Upper lobe of left lung (tissue), 6 donors: Measurements from ENCODE around the gene HHAT. TPM values are rescaled to one million over a fixed set of nuclear protein-coding genes. Genes with fewer than 3 reads are reported as not detected.

Source experiments
- ATAC-seq, 2 donors: fragments of 200-7000 bp; cut with Tn5 transposase; one replicate each; pipeline ENCODE4 v1.9.1; 2022; ENCODE audit warnings: mild to moderate bottlenecking in 2 of 2, moderate library complexity in 2 of 2; ENCODE audit not compliant: low FRiP score in 2 of 2
- DNase-seq, 2 donors: peaks; one replicate each; pipeline ENCODE4 v3.0.0-alpha.2; 2019 to 2020
- H3K27ac ChIP-seq, 4 donors: fragments of 200-600 bp; sonication (generic); one replicate each; pipeline ENCODE4 v1.5.1; 2016 to 2019
- H3K27me3 ChIP-seq, 4 donors: fragments of 200-600 bp; sonication (generic); one replicate each; pipeline ENCODE4 v1.5.1; 2017 to 2019
- H3K36me3 ChIP-seq, 4 donors: fragments of 200-600 bp; sonication (generic); one replicate each; pipeline ENCODE4 v1.5.1; 2016 to 2019
- H3K4me1 ChIP-seq, 4 donors: fragments of 200-600 bp; sonication (generic); one replicate each; pipeline ENCODE4 v1.5.1; 2018 to 2019
- H3K4me3 ChIP-seq, 4 donors: fragments of 200-600 bp; sonication (generic); one replicate each; pipeline ENCODE4 v1.5.1; 2017 to 2019; ENCODE audit warnings: mild to moderate bottlenecking in 2 of 4, moderate library complexity in 1 of 4
- H3K9me3 ChIP-seq, 4 donors: fragments of 200-600 bp; sonication (generic); one replicate each; pipeline ENCODE4 v1.5.1; 2018 to 2019
- EP300 ChIP-seq, 4 donors: sonication (generic); formaldehyde crosslinking; IDR thresholded peaks; one replicate each; pipeline ENCODE4 v1.5.1; 2017; ENCODE audit warnings: antibody characterized with exemption in 4 of 4, control low read depth in 2 of 4
- POLR2A ChIP-seq, 4 donors: fragments of 450-650 bp; IDR thresholded peaks; one replicate each; pipeline ENCODE4 v1.5.1; 2016 to 2017; ENCODE audit warnings: antibody characterized with exemption in 4 of 4, mild to moderate bottlenecking in 2 of 4
- POLR2AphosphoS5 ChIP-seq, 2 donors: sonication (generic); formaldehyde crosslinking; IDR thresholded peaks; one replicate each; pipeline ENCODE4 v1.5.1; 2017; ENCODE audit warnings: antibody characterized with exemption in 2 of 2
- WGBS, 2 donors: methylation state at CpG; one replicate each; pipeline ENCODE4 v1.1.5; 2017 to 2018; 5-methylcytosine and 5-hydroxymethylcytosine counted together
- total RNA-seq, 6 donors: library from RNA; depleted of rRNA in 4 of 6; stranded (reverse); fragments of >200 nt in 4 of 6; gene quantifications; one replicate each; pipeline versions ENCODE4 v1.1.0 to v1.2.1, GENCODE V29; 2016 to 2021
- TF ChIP-seq, protein P1 (sequence below), 6 experiments: fragments of 450-650 bp in 4 of 6; fragments of 200-600 bp in 2 of 6; sonication (generic) in 2 of 6; IDR thresholded peaks; one replicate each; pipeline ENCODE4 v1.5.1; 2016 to 2019; ENCODE audit warnings: antibody characterized with exemption in 6 of 6
- donor health status: DM: no; HTN: no; CAD: no; lungs with moderate emphysema.
- donor health status: DM: no; HTN: yes; CAD: no; lungs with severe emphysema.

The HHAT gene
- total RNA-seq, 6 donors from 2014 or later: 4.6 to 8.1 (median 5.7) TPM

DNA sequence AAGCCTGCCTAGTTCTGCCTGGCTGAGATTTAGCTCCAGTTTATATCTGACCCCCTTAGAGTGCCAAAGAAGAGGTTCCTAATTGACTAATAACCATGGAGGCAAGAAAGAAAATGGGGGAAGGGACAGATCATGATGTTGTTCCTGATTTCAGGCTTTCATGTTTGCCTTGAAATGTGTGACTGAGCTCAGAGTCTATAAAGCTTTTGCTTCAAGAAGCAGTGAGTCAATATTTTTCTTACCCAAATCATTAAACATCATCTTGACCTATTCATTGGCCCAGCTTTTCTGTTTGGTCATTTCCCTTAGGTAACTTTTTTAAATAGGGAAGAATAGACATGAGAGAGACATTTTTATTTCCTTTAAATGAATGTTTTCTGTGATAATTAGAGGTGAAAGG is 55.9 kb downstream of the HHAT start:
- TF ChIP-seq POLR2A (IDR thresholded peaks at IDR 0.05) (no peak), POLR2AphosphoS5 (IDR thresholded peaks at IDR 0.05) (no peak), EP300 (IDR thresholded peaks at IDR 0.05) (no peak)
- TF ChIP-seq, protein P1, sequence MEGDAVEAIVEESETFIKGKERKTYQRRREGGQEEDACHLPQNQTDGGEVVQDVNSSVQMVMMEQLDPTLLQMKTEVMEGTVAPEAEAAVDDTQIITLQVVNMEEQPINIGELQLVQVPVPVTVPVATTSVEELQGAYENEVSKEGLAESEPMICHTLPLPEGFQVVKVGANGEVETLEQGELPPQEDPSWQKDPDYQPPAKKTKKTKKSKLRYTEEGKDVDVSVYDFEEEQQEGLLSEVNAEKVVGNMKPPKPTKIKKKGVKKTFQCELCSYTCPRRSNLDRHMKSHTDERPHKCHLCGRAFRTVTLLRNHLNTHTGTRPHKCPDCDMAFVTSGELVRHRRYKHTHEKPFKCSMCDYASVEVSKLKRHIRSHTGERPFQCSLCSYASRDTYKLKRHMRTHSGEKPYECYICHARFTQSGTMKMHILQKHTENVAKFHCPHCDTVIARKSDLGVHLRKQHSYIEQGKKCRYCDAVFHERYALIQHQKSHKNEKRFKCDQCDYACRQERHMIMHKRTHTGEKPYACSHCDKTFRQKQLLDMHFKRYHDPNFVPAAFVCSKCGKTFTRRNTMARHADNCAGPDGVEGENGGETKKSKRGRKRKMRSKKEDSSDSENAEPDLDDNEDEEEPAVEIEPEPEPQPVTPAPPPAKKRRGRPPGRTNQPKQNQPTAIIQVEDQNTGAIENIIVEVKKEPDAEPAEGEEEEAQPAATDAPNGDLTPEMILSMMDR (IDR thresholded peaks at IDR 0.05): no peak
- H3K27ac ChIP-seq: no peak overlapping the region
- ATAC-seq (no peak), DNase-seq (no peak)
- no peaks in the 10 kb centered on the region for H3K27me3 ChIP-seq
- no peaks in the 10 kb centered on the region for H3K36me3 ChIP-seq
- H3K9me3 ChIP-seq: no peaks in the 10 kb centered on the region
- no peak overlapping the region for H3K4me3 ChIP-seq
- no peaks in the 10 kb centered on the region for H3K4me1 ChIP-seq

DNA sequence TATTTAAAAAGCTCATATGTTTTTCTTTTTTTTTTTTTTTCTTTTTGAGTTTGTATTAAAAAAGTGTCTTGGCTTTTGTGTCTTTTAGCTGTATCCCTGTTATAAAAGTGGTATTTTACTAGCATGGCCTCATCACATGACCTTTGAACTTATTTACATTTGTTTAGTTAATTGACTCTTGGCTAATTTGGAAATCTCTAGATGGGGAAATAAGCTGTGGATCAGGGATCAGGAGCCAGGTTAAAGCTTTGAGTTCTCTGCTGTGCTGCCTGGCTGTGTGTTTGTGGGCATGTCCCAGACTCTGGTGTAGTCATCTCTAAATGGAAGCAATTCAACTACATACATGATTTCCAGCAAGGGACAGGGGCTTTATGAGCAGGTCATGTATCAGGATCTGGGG is 56.5 kb downstream of the HHAT start:
- Histone ChIP-seq H3K4me3 (no peak overlapping the region), H3K36me3 (no peaks in the 10 kb centered on the region), H3K9me3 (no peaks in the 10 kb centered on the region), H3K27me3 (no peaks in the 10 kb centered on the region), H3K27ac (no peak overlapping the region), H3K4me1 (no peaks in the 10 kb centered on the region)
- ATAC-seq (no peak), DNase-seq (no peak)
- no peak for TF ChIP-seq POLR2AphosphoS5 (IDR thresholded peaks at IDR 0.05)
- no peak for TF ChIP-seq POLR2A (IDR thresholded peaks at IDR 0.05)
- TF ChIP-seq, protein P1 (IDR thresholded peaks at IDR 0.05): no peak
- TF ChIP-seq EP300 (IDR thresholded peaks at IDR 0.05): no peak

DNA sequence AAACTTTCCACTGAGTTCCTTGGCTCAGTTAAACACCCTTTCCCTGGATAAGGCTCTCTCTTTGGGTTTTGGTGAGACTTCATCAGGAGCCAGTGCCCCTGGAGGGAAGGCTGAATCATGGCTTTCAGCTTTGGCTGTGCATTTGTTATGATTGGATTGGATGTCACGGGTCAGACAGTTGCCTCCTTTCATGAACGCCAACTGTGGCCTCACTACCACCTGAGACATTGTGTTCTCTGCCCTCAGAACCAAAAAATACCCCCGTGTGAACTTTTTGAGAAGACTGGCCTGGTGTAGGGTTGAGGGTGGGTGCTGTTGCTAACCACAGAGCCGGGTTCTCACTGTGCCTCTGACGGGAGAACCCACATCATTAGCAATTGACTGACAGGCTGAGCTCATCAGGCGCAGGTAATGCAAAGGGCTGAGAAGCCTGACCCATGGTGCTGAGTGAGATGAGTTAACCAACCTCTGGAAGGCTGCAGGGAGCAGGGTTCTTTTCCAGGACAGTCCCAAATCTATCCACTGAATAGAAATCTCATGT is 65.6 kb downstream of the HHAT start:
- Histone ChIP-seq H3K4me1 (no peaks in the 10 kb centered on the region), H3K27me3 (no peaks in the 10 kb centered on the region), H3K27ac (no peak overlapping the region), H3K4me3 (no peak overlapping the region), H3K9me3 (no peaks in the 10 kb centered on the region), H3K36me3 (no peaks in the 10 kb centered on the region)
- 80 to 94% methylated on average over 6 of the region's 6 CpGs for WGBS, 2 donors
- TF ChIP-seq EP300 (IDR thresholded peaks at IDR 0.05) (no peak), POLR2A (IDR thresholded peaks at IDR 0.05) (no peak), POLR2AphosphoS5 (IDR thresholded peaks at IDR 0.05) (no peak)
- TF ChIP-seq, protein P1 (IDR thresholded peaks at IDR 0.05): no peak
- no peak for ATAC-seq
- no peak for DNase-seq

DNA sequence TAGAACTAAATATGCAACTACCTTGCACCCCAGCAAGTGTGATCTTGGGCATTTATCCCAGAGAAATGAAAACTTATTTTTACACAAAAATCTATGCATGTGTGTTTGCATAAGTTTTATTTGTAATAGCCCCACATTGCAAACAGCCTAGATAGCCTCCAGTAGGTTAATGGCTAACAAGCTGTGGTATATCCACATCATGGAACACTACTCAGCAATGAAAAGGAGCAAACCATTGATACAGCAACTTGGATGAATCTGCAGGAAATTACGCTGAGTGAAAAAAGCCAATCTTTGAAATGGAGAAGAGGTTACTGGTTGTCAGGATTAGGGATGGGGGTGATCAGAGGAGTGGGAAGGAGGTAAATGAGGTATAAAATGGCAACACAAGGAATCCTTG is 67.8 kb downstream of the HHAT start:
- H3K27ac ChIP-seq: no peak overlapping the region
- TF ChIP-seq EP300 (IDR thresholded peaks at IDR 0.05) (no peak), POLR2AphosphoS5 (IDR thresholded peaks at IDR 0.05) (no peak), POLR2A (IDR thresholded peaks at IDR 0.05) (no peak)
- TF ChIP-seq, protein P1 (IDR thresholded peaks at IDR 0.05): no peak
- H3K9me3 ChIP-seq: no peaks in the 10 kb centered on the region
- H3K4me3 ChIP-seq: no peak overlapping the region
- WGBS, 2 donors: 100% methylated on average over 1 of the region's 1 CpG
- DNase-seq (no peak), ATAC-seq (no peak)
- H3K4me1 ChIP-seq: no peaks in the 10 kb centered on the region
- H3K27me3 ChIP-seq: no peaks in the 10 kb centered on the region
- no peaks in the 10 kb centered on the region for H3K36me3 ChIP-seq

DNA sequence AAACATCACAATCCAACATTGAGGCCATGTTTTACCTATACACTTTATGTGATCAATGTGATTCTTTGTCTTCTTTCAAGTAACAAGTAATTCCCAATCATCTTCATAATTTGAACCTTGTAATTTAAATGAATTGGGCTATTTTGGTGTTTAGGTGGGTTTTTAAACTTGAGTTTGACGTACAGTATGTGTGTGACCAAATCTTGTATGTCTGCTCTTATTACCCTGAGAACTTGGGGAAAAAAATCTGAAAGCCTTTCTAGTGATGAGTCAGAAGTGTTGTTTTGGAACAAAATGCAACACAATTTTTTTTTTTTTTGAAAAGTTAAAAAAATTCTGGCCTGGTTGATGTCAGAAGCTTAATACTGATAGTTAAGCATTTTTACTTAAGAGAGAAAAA is 68.5 kb downstream of the HHAT start:
- no peak overlapping the region for H3K27ac ChIP-seq
- ATAC-seq (no peak), DNase-seq (no peak)
- H3K9me3 ChIP-seq: no peaks in the 10 kb centered on the region
- no peak overlapping the region for H3K4me3 ChIP-seq
- 91 to 94% methylated on average over 1 of the region's 1 CpG for WGBS, 2 donors
- TF ChIP-seq POLR2AphosphoS5 (IDR thresholded peaks at IDR 0.05) (no peak), EP300 (IDR thresholded peaks at IDR 0.05) (no peak), POLR2A (IDR thresholded peaks at IDR 0.05) (no peak)
- TF ChIP-seq, protein P1 (IDR thresholded peaks at IDR 0.05): no peak
- no peaks in the 10 kb centered on the region for H3K36me3 ChIP-seq
- no peaks in the 10 kb centered on the region for H3K27me3 ChIP-seq
- H3K4me1 ChIP-seq: no peaks in the 10 kb centered on the region
